Measurements from ENCODE around the gene CCDC51.
"Not testable (repeated sequence)": the region's sequence is repeated elsewhere in the genome, so short reads cannot be mapped to it uniquely, and the experiment has no call there.

DNA sequence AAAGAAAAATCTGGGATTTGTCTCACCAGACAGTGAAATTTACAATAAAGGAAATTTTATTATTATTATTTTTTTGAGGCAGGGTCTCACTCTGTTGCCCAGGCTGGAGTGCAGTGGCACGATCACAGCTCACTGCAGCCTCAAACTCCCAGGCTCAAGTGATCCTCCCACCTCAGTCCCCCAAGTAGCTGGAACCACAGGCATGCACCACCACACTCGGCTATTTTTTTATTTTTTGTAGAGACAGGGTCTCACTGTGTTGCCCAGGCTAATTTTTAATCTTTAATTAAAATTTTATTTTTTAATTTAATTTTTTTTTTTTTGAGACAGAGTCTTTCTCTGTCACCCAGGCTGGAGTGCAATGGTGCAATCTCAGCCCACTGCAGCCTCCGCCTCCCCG, 34.1 kb upstream of the CCDC51 start:
- TF ChIP-seq POLR2A (IDR thresholded peaks at IDR 0.05): not testable (repeated sequence)
- TF ChIP-seq, protein P1, sequence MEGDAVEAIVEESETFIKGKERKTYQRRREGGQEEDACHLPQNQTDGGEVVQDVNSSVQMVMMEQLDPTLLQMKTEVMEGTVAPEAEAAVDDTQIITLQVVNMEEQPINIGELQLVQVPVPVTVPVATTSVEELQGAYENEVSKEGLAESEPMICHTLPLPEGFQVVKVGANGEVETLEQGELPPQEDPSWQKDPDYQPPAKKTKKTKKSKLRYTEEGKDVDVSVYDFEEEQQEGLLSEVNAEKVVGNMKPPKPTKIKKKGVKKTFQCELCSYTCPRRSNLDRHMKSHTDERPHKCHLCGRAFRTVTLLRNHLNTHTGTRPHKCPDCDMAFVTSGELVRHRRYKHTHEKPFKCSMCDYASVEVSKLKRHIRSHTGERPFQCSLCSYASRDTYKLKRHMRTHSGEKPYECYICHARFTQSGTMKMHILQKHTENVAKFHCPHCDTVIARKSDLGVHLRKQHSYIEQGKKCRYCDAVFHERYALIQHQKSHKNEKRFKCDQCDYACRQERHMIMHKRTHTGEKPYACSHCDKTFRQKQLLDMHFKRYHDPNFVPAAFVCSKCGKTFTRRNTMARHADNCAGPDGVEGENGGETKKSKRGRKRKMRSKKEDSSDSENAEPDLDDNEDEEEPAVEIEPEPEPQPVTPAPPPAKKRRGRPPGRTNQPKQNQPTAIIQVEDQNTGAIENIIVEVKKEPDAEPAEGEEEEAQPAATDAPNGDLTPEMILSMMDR (IDR thresholded peaks at IDR 0.05): not testable (repeated sequence)

Measured in uterus (tissue), 2 donors.